HG03045 (cell line): Measurements from ENCODE around the gene TTC9B.
"Not testable (repeated sequence)": the region's sequence is repeated elsewhere in the genome, so short reads cannot be mapped to it uniquely, and the experiment has no call there.

ENCODE experiments used
- ATAC-seq: cut with Tn5 transposase; IDR thresholded peaks from one replicate; pipeline ENCODE4 v1.9.1; 2021; ENCODE audit warnings: mild to moderate bottlenecking, moderate library complexity; ENCODE audit not compliant: unreplicated experiment

Gene TTC9B

DNA sequence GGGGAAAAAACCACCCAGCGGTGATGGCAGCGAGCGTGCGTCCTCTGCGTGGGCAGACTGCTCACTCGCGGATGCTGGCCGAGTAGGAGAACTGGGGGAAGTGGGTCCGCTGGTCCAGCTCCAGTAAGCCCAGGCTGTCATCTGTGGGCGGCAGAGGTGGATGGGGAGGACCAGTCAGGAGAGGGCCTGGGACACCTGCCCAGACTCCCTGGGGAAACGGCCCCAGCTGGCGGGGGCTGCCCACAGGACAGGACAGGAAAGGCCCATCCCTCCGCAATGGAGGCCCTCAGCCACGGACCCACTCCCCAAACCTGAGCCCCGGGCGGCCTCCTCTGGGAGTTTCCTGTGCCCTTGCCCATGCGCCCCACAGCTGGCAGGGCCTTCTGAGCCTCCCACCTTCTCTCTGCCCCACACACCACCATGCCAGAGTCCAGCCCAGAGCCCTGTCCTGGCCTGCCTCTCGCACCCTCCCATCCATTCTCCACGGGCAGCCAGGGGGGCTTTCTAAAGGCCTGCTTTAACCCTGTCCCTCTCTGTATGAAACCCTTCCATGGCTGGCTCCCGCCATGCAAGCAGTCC lies 15.7 kb upstream of the TTC9B start:
- no peak for ATAC-seq

DNA sequence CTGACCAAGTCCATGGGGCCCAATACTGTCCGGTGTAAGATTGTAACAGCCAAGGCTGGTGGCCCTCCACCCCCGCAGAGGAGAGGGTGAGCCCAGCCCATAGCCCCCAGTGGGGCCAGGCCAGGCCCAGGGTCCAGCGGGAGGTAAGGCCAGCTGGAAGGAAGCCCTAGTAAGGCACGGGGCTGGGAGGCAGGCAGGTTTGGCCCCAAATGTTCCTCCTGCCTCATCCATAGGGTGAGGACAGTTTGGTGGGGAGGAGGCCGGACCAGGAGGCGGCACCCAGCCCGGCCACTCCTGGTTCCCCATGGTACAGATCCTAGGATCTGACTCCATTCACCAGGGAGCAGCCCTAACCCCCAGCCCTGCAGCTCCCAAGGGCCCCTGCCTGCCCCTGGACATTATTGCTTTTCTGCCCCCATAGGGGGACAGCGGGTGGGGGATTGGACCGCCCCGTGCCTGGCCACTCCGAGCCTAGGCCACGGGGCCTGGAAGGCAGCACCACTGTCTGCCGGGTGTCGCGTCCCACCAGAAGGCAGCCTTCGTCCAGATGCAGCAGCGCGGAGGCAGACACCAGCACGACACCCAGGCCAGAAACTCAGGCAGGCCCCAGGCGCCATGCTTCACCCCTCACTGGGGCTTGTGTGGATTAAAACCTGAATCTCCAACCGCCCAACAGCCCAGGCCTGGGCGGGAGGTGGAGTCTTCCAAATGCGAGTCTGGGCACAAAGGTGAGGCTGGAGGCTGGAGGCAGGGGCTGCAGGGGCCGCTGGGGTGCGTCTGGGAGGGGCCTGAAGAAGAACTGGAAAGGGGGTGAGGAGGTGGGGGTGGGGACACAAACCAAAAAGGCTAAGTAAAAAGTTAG lies 15.0 kb upstream of the TTC9B start:
- ATAC-seq, result no peak

DNA sequence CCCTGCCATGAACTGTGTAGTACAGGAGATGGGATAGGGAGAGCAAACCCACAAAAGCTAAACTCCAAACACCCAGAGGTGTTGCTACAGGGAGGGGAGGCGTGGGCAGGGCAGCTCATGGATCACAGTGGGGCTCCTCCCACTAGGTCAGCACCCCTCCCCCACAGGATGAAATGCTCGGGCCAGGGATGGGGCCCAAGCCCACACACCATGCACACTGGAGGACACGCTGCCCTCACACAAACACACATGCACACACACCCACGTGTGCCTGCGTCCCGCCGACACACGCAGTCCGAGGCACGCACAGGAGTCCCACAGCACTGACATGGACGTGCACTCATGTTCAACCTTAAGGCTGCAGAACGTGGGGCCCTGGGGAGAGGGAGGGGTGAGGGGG lies 14.3 kb upstream of the TTC9B start:
- no peak for ATAC-seq

DNA sequence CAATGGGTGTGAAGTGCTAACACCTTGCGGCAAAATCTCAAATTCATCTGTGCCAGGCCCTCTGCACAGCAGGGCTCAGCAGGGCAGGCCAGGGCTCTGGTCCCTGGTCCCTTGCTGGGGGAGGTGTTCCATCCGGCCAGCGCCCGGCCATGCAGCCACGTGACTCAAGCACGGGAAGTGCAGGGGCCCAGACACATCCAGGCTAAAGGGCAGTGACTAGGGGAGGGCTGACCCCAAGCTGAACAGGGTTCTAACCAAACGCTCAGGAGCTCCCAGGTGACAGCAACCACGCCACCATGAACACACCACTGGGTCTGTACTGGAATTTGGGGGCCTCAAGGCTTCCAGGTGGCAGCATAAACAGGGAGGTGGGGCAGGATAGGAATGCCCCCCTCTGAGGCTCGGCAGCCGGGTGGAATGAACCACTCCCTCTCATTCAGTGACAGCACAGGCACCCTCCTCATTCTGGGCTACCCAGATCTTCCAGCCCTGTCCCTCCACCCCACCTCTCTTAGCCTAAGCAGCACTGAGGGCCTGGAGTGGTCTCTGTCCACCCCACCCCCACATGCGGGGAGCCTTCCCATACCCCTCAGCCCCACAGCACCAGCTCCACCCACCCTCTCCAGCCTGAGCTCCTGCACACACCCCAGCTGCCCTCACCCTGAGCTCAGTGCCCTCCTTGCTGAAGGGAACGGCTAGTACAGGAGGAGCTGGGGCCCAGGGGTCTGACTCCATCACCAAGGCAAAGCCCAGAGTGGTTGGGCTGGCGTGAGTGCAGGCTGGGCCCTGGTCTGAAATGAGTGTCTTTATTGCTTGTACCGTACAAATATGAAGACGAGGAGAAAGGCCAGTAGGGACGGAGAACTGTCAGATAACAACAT lies 13.6 kb upstream of the TTC9B start:
- no peak for ATAC-seq

DNA sequence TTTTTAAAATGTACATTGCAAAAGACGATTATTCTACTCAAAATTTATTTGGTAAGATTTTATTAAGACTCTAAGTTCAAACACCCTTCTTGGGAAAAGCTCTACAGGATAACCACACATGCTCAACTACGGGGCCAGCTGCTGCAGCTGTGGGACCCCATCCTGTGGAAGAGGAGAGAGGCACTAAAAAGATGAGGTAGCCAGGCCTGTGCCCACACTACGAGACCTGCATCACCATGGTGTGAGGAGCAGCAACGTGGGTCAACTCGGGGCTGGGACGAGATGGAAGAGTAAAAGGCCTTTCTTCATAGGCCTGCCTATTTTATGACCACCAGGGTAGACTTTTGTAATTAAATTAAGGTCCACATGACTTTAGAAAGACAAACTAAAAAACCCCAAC lies 12.9 kb upstream of the TTC9B start:
- ATAC-seq, result no peak

DNA sequence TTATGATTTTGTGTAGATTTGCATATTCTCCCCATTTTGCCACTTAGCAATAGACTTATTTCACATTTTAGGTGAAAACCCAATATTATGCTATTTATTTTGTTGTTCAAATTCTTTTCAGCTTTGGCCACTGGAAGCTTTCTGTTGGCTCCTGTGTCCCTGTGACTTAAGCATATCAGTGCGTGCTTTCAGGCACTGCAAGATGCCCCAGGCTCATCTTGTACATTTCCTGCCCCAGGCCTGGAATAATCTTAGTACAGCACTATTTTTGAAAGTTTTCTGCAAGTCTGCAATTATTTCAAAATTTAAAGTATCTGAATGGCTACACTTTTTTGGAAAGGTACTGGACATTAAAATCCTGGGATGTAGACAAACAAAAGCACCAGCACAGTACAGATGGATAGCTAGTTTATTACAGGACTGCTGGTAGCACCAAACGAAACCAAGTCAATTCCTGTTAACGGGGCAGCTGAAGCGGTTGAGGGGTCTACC lies 11.8 kb upstream of the TTC9B start:
- ATAC-seq, result no peak

DNA sequence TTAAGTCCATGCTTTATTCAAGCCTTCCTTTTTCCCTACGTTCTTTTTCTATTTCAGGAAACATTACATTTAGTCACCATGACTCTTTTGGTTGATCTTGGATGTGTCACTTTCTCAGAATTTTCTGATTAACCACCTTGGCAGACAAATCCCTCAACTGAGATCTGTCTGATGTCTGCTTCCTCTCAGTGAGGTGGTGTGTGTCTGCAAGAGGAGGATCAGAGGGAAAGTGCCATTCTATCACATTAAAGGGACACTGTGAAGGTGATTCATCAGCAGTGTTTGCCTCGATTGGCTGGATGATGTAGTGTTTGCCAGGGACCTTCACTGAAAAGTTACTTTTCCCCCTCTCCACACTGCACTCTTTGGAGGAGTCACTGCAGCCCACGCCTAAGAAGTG lies 11.3 kb upstream of the TTC9B start:
- no peak for ATAC-seq

DNA sequence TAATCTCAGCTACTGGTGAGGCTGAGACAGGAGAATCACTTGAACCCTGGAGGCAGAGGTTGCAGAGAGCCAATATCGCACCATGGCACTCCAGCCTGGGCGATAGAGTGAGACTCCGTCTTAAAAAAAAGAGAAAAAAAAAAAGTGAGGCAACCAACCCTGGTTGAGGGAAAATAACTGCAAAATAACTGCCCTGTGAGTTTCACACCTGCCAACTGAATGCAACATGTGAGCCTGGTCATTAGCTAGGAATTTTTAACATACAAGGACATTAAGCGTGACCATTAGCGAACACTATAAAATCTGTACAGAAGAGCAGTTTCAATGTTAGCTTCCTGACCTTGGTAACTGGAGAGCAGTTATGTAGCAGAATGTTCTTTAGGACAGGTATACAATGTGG lies 10.7 kb upstream of the TTC9B start:
- ATAC-seq, result no peak

DNA sequence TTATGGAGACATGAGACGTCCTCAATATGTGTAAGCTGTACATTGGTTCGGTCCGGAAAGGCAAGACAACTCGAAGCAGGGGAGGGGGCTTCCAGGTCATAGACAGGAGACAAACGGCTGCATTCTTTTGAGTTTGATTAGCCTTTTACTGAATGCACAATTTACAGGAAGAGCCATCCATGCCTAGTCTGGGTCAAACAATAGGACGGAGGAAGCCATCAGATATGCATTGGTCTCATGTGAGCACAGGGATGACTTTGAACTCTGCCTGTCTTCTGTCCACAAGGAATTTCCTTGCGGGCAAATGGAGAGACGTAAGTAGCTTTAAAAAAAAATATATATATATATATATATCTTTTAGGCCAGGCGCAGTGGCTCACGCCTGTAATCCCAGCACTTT lies 10.2 kb upstream of the TTC9B start:
- no peak for ATAC-seq

DNA sequence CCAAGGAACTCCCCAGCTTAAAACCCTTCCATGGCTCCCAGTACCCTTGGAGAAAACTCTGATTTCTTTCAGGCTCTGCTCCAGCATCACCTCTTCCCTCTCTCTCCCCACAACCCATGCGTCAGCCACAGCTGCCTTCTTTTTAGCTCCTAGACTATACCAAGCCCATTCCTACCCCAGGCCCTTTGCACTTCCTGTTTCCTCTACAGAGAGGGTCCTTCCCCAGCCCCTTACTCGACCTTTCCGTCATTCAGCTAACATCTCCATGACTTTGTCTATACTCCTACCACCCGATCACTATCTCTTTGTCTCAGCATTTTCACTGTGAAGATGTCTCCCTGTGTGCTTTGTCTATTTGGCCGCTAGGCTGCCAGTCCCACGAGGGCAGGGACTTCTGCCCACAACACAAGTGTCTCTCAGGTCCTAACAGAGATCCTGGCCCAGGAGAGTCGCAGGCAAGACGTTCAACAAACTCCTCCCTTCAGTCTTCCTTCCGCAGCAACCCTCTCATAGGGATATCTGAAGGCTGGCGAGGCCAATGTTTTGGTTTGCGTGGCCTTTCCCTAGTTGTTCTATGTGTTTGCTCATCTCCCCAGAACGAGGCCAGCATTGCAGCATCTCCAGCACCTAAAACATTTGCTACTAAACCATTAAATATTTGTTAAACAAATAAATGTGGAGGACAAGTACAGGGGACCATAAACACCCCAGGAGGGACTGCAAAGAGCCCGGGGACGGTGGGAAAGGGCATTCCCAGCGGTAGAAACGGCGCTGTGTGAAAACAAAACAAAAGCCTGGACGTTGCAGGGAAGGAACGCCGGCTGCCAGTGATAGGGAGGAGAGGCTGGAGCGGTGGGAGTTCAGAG lies 7.5 kb upstream of the TTC9B start:
- ATAC-seq, result no peak

DNA sequence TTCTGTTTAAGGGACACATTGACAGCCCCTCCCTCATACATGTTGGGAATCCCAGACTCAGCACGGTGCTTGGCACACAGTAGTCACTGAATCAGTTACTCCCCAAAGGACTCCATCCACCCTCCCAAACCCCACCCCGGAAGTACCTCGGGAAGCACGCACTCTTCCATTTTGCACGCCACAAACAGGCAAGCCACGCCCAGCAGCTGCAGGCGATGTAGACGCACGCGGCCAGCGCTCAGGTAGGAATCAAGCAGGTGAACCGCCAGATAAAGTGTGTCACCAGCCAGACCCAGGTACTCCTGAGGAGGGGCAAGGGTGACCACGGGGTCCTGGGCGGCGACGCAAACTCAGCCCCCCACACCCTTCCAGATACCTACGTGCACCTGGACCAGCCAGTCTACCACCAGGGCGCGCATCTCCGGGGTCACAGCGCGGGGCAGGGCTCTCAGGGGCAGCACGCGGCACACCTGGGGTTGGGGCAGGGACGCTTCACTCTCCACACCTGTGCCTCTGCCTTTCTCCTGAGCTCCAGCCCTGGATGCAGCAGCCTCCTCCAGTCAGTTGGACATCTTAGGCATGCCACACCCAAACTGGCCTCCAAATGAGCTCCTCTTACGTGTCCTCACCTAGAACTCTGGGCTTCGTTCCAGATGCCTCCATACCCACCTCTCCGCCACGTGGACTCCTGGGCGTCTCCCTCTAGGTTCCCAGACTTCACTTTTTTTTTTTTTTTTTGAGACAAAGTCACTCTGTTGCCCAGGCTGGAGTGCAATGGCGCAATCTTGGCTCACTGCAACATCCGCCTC lies 6.4 kb upstream of the TTC9B start:
- no peak for ATAC-seq

DNA sequence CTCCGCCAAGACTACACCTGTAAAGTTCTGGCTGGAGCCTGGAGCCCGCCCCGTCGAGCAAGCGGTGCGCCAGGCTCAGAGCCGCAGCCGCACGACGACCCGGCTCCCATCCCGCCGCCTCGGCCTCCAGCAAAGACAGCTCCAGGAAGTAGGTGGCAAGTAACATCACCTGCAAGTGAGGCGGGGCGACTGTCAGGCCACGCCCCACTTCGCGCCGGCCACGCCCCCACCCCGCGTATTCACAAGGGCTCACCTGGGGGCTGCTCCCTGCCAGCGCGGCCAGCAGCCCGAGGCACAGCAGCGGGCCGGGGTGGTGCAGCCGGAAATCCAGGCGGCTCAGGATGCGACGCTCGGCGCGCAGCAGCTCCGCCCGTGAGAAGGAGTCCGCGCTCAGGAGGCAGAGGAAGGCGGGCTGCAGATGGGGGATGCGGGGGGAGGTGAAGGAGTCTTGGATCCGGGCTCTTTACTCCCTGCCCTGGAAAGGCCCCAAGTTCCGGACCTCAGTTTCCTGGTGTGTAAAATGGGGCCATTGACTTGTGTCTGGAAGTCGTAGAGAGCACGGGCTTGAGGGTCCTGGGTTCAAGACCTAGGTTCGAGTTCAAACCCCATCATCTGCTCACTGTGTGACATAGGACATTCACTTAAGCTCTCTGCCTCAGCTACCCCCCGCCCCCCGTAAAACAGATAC lies 5.1 kb upstream of the TTC9B start:
- ATAC-seq, result no peak

DNA sequence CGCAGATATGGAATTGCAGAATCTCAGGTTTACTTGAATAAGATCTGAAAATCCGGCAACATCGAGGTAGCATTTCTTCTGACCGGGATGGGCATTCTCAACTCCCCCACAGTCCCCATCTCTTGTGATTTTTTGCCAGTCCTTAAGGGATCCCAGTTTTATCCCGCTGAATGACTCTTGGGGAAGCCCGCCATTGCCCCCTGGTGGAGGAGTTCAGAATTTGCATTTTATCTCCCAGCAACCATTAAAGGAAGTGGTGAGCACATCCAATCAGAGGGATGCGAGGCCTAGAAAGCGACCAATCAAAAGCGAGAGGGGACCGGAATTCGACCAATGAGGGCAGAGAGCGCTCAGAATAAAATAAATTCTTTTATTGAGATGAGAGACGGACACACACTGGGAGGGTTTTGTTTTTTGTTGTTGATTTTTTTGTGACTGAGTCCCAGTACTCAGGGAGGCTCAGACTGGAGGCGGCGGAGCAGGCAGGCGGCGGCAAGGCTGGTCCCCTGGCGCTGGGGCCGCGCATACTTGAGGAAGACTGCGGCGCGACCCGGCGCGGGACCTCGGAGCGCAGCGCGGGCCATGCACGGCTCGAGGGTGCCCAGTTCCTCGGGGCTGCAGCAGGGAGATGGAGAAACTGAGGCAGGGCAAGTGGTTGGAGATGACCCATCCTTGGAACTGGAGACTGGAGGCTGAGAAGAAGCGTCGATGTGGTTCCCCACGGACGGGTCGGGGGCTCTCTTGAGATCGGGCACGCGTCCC lies 3.9 kb upstream of the TTC9B start:
- ATAC-seq, result no peak

DNA sequence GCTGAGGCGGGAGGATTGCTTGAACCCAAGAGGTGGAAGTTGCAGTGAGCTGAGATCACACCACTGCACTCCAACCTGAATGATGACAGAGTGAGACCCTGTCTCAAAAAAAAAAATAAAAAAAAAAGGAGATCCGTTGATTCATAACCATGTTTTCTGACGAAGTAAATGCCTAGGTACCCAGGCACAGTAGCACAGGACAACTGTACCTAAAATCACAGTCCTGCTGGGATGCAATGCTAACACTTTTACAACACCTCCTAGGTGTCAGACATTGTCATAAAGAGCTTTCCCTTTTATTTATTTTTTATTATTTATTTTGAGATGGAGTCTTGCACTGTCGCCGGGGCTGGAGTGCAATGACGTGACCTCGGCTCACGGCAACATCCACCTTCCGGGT lies 2.5 kb upstream of the TTC9B start:
- ATAC-seq, result no peak

DNA sequence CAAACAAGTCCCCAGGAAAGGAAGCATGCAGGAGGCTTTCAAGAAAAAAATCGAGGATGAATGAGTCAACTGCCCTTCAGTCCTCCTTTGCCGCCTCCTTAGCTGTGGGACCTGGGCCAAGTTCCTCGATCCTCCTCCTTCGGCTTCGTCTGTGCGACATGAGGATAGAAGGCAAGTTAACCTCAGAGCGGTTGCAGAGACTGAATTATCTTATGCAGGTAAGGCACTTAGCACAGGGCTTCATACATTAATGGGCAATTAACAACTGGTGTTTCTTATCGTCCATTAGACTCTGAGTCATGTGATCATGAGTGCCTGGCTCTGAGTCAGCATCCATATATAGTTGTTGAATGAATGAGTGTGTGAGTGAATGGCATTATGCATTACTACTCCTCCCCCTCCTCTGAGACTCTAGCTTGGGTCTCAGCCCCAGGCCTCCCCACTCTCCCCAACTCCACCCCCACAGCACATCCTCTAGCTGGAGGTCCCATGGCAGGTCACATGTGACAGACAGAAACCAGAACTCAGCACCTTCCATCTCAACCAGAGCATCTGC lies 1.6 kb upstream of the TTC9B start:
- ATAC-seq, result no peak

DNA sequence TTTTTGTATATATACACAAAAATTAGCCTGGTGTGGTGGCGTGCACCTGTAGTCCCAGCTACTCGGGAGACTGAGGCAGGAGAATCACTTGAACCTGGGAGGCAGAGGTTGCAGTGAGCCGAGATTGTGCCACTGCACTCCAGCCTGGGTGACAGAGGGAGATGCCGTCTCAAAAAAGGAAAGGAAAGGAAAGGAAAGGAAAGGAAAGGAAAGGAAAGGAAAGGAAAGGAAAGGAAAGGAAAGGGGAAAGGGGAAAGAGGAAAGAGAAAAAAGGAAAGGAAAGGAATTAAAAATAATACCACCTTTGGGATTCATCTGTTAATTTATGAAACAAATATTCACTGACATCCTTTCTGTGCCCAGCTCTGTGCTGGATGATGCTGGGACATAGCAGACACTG lies 845 bp upstream of the TTC9B start:
- not testable (repeated sequence) for ATAC-seq

DNA sequence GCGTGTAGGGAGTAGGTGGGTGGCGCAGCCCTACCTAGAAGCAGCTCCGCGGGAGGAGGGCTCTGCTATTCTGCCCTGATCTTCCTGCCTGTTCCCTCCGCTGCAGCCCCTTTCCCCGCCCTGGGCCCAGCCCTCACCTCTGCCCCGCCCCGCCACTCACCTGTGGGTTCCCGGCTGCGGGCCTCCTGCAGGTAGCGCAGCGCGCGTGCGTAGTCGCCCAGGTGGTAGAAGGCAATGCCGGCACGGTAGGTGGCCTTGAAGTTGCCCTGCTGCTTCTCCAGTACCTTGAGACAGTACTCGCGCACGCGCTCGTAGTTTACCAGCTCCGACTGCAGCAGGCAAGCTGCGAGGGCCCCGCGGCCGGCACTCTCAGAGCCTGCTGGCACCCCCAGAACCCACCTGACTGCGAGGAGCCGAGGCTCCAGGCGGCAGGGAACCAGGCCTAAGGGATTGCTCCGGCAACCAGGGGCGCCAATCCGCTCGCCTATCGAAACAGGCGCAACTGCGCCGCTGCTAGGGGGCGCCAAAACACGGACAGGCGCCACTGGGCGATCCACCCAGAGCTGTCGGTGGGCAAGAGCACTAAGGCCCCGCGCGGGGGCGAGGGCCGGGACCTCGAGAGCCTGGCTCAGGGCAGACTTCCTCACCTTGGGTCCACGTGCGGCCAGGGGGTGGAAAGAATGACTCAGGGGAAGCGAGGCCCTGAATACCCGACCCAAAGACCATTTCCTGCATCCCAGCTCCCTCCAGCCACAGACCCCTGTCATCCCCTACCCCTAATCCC lies 965 bp downstream of the TTC9B start:
- ATAC-seq, result no peak

DNA sequence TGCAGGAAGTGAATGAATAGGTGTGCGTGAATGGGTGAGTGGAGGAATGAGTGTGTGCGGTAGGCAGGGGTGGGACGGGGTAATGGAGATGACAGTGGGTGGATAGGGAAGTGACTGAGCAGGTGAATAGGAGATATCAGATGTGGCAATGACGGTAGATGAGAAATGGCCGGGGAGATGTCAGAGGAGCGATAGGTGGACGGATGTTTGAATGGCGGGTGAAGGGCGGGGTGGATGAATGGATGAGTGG lies 1.5 kb downstream of the TTC9B start:
- ATAC-seq, result no peak
